ENCODE results near the gene PASD1.
"Not testable (repeated sequence)": the region's sequence is repeated elsewhere in the genome, so short reads cannot be mapped to it uniquely, and the experiment has no call there.

Gene PASD1

DNA sequence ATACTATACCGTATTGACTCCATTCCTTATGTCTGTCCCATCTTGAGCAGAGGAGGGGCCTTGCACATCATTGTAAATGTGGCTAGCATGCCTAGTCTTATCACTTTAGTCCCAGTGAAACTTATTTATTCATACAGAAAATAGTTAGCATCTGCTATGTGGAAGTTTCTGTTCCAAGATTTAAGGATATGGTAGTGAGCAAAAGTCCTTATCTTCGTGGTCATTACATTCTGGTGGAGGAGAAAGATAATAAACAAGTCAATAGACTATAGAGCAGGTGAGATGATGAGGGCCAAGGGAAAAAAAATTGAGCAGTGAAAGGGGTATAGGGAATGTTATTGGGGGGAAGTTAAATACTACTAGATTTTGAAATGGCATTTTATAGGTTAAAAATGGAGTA, 68.3 kb downstream of the PASD1 start:
- DNase-seq = no peak

DNA sequence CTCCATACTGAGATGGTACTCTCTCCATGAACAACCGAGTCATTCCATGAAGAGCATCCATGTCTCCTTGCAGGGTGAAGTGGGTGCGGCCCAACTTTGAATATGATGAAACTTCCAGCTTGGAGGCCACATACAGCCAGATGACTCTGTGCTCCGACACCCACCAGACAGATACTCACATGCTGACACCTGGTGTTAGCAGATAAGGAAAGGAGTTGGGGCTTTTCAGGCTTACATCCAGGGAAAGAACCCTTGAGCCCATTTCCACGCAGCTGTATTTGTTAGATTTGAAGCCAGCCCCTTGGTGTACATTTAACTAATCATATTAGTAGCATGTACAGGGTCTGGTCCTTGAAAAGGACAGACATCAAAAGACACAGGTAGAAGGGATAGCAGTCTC, 69.7 kb downstream of the PASD1 start:
- no peak for DNase-seq

DNA sequence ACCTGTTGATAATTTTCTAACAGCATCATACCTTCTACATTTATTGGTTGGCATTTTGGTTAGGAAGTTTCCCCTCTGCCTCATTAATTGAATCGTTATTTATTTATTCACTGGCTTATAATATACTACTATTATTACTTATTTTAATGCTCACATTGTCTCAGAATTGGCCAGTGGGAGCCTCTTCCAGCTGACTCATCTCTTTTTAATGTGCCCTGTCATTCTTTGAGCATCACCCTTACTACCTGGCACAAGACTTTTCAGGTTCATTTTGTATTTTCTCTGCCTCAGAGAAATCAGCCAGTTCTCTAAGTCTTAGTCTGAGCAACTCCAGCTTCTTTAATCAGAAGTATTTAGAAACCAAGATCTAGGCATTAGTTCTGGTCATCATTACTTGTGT, 71.5 kb downstream of the PASD1 start:
- DNase-seq = no peak

DNA sequence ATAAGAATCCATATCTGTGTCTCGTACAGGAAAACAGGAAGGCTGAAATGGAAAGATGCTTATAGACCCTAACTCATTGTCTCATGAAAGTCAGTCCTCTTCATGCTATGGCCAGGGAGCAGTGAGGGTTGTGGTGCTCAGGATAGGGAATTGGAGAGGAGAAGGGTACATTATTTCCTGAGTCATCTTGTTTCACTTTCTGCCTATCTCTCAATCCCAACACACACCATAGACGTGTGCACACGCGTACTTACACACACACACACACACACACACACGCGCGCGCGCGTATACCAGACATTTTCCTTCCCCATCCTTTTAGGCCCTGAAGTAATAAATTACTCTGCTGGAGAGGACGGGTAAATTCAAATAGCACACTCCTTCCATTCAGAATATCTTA, 78.1 kb downstream of the PASD1 start:
- DNase-seq = no peak

DNA sequence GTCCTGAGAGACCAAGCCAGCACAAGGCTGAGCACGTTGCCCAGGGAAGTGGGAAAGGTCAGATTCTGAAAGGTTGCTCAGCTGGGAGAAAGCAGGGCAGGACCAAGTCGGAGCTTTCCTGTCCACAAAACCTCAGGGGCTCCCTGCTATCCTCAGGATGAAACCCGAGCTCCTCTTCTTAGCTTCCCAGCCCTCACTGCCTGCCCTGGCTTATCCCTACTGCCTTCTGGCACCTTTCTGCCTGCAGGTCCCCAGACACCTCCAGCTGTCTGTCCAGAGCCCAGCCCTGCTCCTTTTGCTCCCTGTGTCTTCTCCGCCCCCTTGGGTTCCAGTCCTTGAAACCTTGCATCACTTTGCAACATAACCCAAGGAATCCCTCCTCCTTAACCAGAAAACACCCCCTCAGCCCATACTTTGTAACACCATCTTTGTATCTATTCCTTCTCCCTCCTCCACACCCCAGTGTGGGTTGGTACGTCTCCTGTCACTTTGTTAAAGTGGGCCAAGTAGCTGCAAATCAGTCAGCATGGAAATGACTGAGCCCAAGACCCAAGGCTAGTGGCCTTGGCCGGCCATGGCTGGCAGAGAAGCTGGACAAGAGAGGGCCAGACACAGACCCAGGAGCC, 111.8 kb downstream of the PASD1 start:
- DNase-seq = no peak

DNA sequence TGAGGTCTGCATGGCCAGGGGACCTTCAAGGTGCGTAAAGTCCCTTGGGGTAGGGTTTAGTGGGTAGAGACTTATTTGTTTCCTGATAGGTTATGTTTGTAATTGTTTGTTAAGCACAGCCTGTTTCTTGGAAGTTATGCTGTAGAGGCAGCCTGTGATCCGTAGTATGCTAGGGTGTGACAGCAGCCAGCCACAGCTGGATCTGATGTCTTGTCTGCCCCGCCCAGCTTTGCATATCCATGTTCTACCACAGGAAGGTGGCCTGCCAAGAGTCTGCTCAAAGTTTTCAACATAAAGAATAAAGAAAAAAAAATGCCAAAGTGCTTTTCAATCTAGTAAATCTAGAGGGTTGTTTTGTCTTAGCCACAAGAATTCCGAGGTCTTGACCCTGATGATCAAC, 112.7 kb downstream of the PASD1 start:
- DNase-seq = no peak

DNA sequence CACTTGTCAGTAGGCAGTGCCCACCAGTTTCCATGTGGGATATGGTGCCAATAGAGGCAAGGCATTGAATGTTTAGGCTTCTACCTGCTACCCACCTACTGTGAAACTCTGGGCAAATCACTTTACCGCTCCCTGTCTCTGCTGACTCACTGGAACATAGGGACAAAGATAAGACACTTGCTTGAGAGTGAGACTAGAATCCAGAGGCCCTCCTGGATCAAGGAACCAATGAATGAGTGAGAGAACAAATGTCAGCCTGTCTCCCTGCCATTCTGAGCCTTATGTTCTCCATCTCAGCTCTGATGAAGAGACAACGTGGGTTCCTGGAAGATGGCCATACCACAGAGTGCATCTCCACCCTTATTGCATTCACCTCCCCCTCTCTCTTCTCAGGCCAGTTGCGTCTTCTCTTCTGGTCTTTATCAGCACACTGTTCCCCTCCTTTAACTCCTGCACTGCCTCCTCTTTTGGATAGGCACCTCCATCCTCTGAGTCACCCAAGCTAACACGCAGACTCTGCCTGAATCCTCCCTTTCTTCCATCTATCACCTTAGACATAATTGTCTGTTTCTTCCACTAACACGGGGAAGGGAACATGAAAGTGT, 116.4 kb downstream of the PASD1 start:
- no peak for DNase-seq

DNA sequence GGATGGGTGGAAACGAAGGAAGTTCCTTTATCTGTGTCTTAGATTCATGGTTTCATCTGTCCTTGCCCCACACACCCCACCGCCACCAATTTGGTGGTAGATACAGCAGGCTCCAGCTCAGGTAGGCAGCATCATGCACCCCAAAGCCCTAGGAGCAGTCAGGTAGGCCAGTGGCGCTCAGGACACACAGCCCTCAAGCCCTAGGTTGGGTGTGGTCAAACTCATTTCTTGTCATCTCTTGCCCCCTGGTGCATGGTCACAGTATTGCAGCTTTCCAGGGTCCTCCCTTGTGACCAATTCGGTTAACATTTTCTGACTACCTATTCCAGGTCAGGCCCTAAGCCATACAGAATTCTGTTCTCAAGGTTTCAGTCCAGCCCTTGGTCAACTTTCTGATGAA, 117.3 kb downstream of the PASD1 start:
- DNase-seq = peak; percentile 26

DNA sequence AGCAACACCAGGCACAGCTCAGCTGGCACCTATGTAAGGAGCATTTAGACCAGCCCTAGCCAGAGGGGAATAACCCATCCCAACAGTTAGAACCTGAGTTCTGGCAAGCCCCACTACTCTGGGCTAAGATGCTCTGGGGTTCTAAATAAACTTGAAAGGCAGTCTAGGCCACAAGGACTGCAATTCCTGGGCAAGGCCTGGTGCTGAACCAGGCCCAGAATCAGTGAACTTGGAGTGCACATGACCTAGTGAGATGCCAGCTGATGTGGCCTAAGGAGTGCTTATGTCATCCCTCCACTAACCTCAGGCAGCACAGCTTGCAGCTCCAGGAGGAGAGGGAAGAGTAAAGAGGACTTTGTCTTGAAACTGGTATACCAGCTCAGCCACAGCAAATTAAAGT, 124.2 kb downstream of the PASD1 start:
- no peak for DNase-seq

DNA sequence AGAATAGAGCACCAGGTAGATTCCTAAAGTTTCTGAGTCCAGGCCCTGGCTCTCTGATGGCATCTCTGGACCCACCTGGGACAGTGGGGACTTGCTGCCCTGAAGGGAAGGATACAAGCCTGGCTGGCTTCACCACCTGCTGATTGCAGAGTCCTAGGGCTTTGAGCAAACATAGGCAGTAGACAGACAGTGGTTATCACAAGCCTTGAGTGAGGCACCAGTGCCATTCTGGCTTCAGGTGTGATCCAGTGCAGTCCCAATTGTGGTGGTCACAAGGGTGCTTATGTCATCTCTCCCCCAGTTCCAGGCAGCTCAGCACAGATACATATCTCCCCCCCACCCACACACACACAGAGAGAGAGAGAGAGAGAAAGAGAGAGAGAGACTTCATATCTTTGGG, 125.2 kb downstream of the PASD1 start:
- DNase-seq = no peak

DNA sequence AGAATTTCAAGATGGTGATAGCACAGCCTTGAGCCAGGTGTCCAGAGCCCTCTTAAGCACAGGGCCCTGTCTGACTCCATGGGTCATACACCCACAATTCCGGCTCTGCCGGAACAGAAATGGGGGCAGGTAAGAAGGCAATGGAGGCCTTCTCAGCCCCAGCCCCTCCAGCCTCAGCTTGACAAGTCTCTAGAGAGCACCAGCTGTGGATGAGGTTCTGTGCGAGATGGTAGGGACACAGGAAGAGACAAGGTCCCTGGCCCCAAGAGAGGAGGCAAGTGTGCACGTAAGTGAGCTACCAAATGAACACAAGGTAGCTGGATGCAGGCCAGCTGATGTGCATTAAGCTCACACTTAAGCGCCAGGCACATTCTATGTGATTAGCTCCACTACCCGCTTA, 129.3 kb downstream of the PASD1 start:
- DNase-seq = no peak

DNA sequence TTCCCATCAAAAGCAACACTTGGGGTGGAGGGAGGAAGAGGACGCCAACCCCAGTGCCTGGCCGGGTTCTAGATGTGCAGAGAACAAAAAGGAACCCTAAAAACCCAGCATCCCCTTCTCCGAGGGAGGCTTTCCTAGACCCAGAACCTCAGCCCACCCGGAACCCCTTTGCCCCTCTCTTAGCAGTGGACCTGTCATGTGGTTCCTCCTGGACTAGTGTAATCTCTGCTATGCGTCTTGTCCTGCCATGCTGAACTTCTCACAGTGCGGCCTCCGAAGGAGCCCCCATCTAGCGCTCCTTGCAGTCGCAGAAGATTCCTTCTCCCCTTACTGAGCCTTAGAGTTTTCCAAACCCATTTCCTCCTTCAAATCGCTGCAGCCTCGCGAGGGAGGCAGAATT, 130.6 kb downstream of the PASD1 start:
- DNase-seq = no peak

DNA sequence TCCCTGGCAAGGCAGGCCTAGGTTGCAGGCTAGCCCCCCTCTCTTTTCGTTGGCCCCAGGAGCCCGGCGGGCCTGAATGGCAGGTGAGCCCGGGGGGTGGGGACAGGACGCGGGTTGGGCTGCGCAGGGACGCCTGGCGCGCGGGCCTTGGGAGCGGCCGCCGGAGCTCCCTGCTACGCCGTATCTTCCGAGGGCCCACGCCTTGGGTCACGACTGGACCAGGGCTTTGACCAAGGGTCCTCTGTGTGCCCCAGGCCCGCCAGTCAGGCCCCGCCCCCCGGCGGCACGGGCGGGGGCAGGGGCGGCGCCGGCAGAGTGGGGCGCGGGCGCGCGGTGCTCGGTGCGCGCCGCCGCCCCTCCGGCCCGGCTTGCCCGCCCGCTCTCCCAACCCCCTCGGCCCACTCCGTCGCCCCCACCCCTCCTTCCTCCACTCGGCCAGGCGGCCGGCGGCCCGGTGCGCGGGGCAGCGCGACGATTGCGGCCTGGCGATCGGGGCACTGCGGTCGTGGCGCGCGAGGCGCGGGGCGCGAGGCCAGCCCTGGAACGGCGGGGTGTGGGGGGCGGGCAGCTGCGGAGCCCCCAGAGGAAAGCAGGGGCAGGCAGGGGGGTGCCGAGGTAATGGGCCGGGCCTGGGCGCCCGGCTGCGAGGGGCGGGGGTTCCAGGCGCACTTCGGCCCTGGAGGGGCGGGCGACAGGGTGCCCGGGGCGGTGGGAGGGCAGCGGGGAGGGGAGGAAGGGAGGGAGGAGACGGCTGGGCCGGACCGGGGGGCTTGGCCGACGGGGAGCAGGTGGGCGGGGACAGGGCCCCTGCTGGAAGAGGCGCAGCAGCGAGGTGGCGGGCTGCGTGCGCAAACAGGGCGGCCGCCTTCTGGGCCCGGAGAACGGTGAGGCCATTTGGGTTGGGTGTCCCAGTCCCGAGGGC, 131.4 kb downstream of the PASD1 start, which contains the start of gene PRRG3:
Gene PRRG3, plus strand, starts transcription at position 798 of the 922 bp plus-strand sequence. CDS start 3,357 bp downstream, outside the sequence.
- no peak for DNase-seq

DNA sequence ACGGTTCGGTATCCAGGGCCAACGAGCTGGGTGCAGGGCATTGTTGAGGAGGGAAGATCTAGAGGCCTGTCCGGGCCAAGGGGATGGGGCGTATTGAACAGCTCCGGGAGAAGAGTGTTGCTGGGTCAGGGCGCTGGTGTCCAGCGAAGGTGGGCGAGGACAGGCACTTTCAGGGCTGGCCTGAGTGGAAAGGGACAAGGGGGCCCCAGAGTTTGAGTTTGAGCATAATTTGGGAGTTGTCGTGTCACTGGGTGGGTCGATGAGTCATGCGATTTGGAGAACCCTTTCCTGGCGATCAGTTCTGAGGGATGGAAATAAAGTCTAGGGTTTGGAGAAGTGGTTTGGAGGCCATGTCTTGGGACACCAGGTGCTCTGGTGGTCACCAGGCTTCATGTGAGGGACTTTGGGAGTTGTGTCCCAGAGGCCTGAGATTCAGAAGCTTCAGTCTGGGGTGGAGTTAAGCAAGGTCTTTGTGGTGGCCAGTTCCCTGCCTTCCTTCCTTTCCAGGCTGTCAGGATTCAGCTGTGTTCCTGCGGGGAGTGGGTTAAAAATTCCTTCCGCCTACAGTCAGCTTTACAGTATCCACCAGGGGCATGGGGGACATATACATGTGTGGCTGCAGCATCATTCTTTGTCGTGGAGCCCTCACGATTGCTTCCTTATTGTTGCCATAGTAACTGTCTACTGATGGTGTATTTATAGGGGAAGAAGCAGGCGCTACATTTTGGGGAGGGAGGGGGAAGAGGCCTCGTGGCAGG, 132.3 kb downstream of the PASD1 start:
- DNase-seq = no peak

DNA sequence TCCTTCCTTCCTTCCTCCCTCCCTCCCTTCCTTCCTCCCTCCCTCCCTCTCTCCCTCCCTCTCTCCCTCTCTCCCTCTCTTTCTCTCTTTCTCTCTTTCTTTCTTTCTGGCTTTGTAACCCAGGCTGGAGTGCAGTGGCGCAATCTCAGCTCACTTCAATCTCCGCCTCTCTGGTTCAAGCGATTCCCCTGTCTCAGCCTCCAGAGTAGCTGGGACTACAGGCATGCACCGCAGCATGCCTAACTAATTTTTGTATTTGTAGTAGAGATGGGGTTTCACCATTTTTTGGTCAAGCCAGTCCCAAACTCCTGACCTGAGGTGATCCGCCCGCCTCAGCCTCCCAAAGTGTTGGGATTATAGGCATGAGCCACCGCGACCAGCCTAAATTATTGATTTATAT, 133.6 kb downstream of the PASD1 start:
- DNase-seq = not testable (repeated sequence)

DNA sequence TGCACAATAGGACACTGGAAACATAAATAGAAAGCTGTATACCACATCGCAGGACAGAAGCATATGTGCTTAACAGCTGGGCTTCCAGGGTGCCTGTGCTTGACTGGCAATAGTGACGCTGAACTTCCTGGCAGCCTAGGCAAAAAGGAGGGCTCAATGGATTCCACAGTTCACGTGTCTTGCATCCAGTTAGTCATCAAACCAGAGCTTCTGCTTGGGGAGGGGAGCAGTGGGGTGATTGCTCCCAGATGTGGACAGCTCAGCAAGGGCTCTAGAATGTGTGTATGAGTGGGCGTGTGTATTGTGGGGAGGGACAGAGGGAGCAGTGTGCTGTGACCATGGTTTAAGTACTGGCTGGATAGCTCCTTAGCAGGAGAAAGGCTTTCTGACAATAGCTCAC, 134.0 kb downstream of the PASD1 start:
- no peak for DNase-seq

DNA sequence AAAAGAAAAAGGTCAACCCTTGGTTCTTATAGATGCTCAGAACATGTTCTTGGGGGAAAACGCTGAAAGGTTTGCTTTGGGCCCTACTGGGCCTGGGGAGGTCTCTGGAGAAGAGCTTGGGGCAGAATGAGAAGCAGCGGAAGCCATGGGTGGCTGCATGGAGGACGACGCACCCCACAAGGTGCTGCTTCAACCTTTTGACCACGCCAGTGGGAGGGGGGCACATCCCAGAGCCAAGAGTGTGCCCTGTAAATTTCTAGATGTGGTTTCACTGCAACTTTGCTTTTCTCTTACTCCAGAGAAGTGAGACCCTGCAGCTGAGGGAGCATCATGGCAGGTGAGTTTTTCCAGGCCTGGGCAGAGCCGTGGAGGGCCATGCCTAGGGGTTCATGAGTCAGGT, 135.0 kb downstream of the PASD1 start:
- no peak for DNase-seq

DNA sequence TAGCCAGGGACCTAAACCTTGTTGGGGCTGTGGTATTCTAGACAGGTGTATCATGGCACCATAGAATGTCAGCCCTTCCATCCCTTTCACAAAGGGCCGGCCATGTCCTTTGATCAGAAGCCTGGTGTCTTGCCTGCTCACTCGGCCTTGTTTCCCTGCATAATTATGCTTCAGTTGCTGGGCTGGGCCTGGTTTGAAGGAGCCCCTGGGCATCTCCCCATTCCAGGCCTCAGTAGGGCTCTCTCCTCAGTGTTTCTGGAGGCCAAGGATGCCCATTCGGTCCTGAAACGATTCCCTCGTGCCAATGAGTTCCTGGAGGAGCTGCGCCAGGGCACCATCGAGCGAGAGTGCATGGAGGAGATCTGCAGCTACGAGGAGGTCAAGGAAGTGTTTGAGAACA, 136.3 kb downstream of the PASD1 start:
- no peak for DNase-seq

DNA sequence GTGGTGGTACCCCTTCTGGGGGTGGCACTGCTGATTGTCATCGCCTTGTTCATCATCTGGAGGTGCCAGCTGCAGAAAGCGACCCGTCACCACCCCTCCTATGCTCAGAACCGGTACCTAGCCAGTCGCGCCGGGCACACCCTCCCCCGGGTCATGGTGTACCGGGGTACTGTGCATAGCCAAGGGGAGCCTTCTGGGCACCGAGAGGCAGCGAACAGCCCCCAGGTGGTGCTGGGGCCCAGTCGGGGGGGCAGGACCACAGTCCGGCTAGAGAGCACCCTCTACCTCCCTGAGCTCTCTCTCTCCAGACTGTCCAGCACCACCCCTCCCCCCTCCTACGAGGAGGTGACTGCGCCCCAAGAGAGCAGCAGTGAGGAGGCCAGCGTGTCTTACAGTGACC, 137.1 kb downstream of the PASD1 start:
- no peak for DNase-seq

DNA sequence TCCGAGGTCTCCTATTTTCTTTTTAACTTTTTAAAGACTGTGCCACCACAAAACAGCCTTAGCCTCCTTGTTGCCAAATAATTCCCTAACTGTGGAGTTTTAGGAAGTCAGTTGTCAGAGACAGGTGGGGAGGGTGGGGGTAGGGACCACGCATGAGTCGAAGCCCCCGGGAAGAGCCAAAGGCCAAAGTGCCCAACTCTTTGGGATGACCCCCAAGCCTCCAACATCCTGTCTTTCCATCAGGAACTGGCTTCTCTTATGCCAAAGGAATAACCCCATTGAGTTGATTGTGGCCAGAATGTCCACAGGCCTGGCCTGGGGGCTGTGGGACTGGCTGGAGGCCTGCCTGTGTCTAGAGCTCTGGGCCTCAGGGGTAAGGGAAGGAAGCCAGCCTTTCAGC, 137.6 kb downstream of the PASD1 start:
- DNase-seq = no peak

DNA sequence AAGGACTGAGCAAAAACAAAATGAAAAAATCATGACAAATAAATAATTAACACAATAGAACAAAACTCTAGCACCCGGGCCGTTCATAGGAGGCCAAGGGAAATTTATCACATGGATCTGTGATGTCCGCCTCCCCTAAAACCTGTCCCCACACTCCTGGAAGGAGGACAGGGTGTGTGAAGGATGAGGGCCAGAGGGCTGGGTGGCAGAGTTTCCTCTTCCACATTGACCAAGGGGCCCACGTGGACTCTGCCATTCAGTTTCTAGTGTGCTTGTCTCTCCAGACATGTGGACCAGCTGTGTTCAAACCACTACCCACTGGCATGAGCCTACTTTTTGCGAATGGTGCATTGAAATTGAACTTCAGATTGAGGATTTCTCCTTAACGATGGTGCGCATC, 138.1 kb downstream of the PASD1 start:
- no peak for DNase-seq

DNA sequence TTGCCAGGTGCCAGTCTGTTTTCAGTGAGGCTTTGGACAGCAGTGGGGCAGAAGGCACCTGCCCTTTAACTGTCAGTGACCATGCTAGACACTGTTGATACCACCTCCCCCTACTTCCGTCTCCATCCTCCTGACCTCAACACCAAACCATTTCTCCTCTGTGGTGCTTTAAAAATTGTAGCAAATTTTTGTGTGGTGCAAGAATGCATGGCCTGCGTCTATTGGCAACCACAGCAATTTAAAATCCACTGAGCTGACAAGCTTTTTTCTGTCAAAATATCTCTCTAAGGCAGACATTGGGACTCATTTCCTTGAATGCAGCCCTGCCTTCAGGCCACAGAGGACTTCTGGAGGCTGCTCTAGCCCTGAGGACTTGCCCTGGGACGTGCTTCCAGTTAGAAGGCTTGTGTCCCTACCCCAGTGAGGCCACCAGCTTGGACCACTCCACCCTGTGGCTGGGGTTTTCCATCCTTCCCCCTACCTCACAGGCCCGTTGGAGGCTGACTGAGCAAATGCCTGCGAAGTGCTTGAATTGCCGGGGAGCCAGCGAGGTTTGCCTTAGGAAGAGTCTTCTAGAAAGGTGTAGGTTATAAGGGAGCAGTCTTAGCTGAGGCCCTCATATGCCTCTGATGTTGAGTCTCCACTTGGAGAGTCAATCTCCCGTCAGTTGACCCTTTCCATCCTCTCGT, 138.7 kb downstream of the PASD1 start:
- no peak for DNase-seq

All from GDM1 (cell line).